ENCODE data around the gene ZNF746.

Gene ZNF746

DNA sequence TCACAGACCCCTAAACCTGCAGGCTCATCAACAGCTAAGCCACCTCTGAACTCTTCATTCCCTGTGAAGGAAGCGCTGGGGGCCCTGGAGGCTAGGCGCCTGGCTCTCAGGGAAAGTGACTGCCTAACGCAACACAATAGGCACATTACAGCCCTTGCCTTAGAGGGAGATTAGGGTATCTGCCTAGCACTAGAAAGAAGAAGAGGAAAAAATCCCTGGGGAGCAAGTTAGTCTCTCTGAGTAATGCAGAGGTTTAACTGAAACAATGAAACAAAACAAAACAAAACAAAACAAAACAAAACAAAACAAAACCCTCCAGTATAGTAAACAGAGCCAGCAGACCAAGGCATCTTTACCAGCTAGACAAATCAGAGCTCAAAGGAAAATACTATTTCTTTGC lies 39.4 kb downstream of the ZNF746 start (continued):
- TF ChIP-seq BACH2 (CRISPR knock-in tag; IDR thresholded peaks at IDR 0.05; ENCODE audit: borderline replicate concordance): no peak
- TF ChIP-seq, protein P1, sequence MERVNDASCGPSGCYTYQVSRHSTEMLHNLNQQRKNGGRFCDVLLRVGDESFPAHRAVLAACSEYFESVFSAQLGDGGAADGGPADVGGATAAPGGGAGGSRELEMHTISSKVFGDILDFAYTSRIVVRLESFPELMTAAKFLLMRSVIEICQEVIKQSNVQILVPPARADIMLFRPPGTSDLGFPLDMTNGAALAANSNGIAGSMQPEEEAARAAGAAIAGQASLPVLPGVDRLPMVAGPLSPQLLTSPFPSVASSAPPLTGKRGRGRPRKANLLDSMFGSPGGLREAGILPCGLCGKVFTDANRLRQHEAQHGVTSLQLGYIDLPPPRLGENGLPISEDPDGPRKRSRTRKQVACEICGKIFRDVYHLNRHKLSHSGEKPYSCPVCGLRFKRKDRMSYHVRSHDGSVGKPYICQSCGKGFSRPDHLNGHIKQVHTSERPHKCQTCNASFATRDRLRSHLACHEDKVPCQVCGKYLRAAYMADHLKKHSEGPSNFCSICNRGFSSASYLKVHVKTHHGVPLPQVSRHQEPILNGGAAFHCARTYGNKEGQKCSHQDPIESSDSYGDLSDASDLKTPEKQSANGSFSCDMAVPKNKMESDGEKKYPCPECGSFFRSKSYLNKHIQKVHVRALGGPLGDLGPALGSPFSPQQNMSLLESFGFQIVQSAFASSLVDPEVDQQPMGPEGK (CRISPR knock-in tag; IDR thresholded peaks at IDR 0.05; ENCODE audit: borderline replicate concordance): no peak
- no peak for TF ChIP-seq ARNTL (CRISPR knock-in tag; IDR thresholded peaks at IDR 0.05; ENCODE audit: borderline replicate concordance, low read depth)

DNA sequence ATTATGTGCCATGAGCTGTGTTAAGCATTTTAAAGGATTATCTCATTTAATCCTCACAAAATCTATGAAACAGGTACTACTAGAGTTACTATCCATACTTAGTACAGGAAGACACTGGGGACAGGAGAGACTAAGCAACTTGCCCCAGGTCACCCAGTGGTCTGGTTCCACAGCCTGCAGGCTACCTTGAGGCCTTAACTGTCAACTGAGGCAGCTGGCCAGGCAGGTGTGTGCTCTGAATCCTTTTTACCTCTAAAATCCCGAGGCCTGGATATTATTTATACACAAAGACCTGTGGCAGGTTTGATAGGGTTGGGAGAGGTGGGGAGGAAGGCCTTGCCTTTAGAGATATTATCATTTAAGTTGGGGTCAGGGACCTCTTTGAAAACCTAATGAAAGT lies 39.8 kb downstream of the ZNF746 start:
- ATAC-seq: no peak
- TF ChIP-seq ARNTL (CRISPR knock-in tag; IDR thresholded peaks at IDR 0.05; ENCODE audit: borderline replicate concordance, low read depth) (no peak), SNAI2 (CRISPR knock-in tag; IDR thresholded peaks at IDR 0.05) (no peak), ESRRG (CRISPR knock-in tag; IDR thresholded peaks at IDR 0.05) (no peak), PPARA (CRISPR knock-in tag; IDR thresholded peaks at IDR 0.05; ENCODE audit: borderline replicate concordance) (no peak), ZNF8 (CRISPR knock-in tag; IDR thresholded peaks at IDR 0.05) (no peak), RARB (CRISPR knock-in tag; IDR thresholded peaks at IDR 0.05) (no peak), CSDC2 (CRISPR knock-in tag; IDR thresholded peaks at IDR 0.05) (no peak), GLIS3 (CRISPR knock-in tag; IDR thresholded peaks at IDR 0.05) (no peak), ZFP30 (CRISPR knock-in tag; IDR thresholded peaks at IDR 0.05) (no peak), ISL1 (CRISPR knock-in tag; IDR thresholded peaks at IDR 0.05) (no peak), TOX (CRISPR knock-in tag; IDR thresholded peaks at IDR 0.05; ENCODE audit: borderline replicate concordance) (no peak), OSR1 (CRISPR knock-in tag; IDR thresholded peaks at IDR 0.05) (no peak), ZFP3 (CRISPR knock-in tag; IDR thresholded peaks at IDR 0.05) (no peak)
- TF ChIP-seq, protein P2, sequence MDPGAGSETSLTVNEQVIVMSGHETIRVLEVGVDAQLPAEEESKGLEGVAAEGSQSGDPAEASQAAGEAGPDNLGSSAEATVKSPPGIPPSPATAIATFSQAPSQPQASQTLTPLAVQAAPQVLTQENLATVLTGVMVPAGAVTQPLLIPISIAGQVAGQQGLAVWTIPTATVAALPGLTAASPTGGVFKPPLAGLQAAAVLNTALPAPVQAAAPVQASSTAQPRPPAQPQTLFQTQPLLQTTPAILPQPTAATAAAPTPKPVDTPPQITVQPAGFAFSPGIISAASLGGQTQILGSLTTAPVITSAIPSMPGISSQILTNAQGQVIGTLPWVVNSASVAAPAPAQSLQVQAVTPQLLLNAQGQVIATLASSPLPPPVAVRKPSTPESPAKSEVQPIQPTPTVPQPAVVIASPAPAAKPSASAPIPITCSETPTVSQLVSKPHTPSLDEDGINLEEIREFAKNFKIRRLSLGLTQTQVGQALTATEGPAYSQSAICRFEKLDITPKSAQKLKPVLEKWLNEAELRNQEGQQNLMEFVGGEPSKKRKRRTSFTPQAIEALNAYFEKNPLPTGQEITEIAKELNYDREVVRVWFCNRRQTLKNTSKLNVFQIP (CRISPR knock-in tag; IDR thresholded peaks at IDR 0.05; ENCODE audit: borderline replicate concordance, low read depth): no peak
- TF ChIP-seq, protein P3, sequence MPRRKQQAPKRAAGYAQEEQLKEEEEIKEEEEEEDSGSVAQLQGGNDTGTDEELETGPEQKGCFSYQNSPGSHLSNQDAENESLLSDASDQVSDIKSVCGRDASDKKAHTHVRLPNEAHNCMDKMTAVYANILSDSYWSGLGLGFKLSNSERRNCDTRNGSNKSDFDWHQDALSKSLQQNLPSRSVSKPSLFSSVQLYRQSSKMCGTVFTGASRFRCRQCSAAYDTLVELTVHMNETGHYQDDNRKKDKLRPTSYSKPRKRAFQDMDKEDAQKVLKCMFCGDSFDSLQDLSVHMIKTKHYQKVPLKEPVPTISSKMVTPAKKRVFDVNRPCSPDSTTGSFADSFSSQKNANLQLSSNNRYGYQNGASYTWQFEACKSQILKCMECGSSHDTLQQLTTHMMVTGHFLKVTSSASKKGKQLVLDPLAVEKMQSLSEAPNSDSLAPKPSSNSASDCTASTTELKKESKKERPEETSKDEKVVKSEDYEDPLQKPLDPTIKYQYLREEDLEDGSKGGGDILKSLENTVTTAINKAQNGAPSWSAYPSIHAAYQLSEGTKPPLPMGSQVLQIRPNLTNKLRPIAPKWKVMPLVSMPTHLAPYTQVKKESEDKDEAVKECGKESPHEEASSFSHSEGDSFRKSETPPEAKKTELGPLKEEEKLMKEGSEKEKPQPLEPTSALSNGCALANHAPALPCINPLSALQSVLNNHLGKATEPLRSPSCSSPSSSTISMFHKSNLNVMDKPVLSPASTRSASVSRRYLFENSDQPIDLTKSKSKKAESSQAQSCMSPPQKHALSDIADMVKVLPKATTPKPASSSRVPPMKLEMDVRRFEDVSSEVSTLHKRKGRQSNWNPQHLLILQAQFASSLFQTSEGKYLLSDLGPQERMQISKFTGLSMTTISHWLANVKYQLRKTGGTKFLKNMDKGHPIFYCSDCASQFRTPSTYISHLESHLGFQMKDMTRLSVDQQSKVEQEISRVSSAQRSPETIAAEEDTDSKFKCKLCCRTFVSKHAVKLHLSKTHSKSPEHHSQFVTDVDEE (CRISPR knock-in tag; IDR thresholded peaks at IDR 0.05): no peak
- TF ChIP-seq, protein P4, sequence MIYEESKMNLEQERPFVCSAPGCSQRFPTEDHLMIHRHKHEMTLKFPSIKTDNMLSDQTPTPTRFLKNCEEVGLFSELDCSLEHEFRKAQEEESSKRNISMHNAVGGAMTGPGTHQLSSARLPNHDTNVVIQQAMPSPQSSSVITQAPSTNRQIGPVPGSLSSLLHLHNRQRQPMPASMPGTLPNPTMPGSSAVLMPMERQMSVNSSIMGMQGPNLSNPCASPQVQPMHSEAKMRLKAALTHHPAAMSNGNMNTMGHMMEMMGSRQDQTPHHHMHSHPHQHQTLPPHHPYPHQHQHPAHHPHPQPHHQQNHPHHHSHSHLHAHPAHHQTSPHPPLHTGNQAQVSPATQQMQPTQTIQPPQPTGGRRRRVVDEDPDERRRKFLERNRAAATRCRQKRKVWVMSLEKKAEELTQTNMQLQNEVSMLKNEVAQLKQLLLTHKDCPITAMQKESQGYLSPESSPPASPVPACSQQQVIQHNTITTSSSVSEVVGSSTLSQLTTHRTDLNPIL (CRISPR knock-in tag; IDR thresholded peaks at IDR 0.05; ENCODE audit: low read depth): no peak

DNA sequence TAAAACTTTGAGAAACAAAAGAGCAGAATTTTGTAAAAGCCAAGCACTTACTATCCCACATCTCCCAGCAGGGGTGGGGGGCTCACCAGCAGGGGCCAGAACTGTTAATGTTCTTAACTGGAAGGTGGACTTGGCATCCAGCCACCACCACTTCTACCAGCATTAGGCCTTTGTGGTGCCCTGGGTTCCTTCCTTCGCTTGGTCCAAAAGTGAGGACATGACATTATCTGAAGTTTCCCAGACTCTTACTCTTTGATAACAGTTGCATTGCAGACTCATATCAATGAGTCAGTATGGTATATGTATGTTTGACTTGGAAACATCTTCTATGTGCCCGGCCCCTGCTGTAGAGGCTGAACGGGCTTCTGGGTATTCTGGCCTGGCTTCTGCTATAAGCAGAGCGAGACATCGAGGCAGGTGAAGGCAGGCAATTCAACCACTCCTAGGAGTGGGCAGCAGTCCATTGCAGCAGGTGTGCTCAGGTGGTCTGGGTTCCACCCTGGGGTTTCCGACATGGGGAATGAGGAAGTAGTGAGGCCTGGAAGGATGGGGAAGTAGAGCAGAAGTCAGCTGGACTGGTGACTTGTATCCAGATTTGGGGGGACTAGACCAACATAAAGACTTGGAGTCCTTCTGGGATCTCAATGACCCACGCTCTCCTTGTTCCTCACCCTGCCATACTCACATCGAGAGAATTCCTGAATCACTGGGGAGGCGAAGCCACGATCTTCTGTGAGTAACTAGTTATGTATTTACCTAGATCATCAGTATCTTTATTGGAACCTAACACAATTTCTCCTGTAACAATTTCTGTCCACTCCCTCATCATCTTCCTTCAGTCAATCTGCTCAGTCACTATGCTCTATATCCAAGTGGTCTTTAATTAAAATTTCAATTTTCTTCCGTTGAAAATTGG lies 40.8 kb downstream of the ZNF746 start:
- no peak for ATAC-seq
- no peak for TF ChIP-seq ARNTL (CRISPR knock-in tag; IDR thresholded peaks at IDR 0.05; ENCODE audit: borderline replicate concordance, low read depth)
- no peak for TF ChIP-seq GLIS3 (CRISPR knock-in tag; IDR thresholded peaks at IDR 0.05)
- no peak for TF ChIP-seq ESRRG (CRISPR knock-in tag; IDR thresholded peaks at IDR 0.05)
- TF ChIP-seq ZC3H10 (CRISPR knock-in tag; IDR thresholded peaks at IDR 0.05): no peak
- no peak for TF ChIP-seq RARB (CRISPR knock-in tag; IDR thresholded peaks at IDR 0.05)
- no peak for TF ChIP-seq BACH2 (CRISPR knock-in tag; IDR thresholded peaks at IDR 0.05; ENCODE audit: borderline replicate concordance)
- no peak for TF ChIP-seq CSDC2 (CRISPR knock-in tag; IDR thresholded peaks at IDR 0.05)
- TF ChIP-seq ISL1 (CRISPR knock-in tag; IDR thresholded peaks at IDR 0.05): no peak
- TF ChIP-seq ZNF8 (CRISPR knock-in tag; IDR thresholded peaks at IDR 0.05): no peak
- no peak for TF ChIP-seq PPARA (CRISPR knock-in tag; IDR thresholded peaks at IDR 0.05; ENCODE audit: borderline replicate concordance)

All from SK-N-SH treated with all-trans-retinoic acid at 6 μM for 48 hours (cell line).